Kidney (tissue), 14 donors: ENCODE measurements around the gene KIF25. TPM values are rescaled to one million over a fixed set of nuclear protein-coding genes. Genes with fewer than 3 reads are reported as not detected.

Source experiments
- DNase-seq, 5 donors: peaks; one replicate each; pipeline ENCODE4 v3.0.0-alpha.2; 2013 to 2020
- FAIRE-seq: peaks from 2 replicates; lab custom pipeline; 2012; peaks lifted over from hg19 to GRCh38; lab: Jason Lieb, UNC
- H3K27ac ChIP-seq, 2 donors: one replicate each; pipeline ENCODE4 v1.7.0; 2013; ENCODE audit warnings: low read depth in 2 of 2, low read length in 2 of 2, inconsistent platforms in 1 of 2
- H3K27me3 ChIP-seq: one replicate; pipeline ENCODE4 v1.7.1; 2013; ENCODE audit warnings: low read length, inconsistent platforms; ENCODE audit not compliant: control insufficient read depth, insufficient read depth
- H3K36me3 ChIP-seq, 3 donors: one replicate each; pipeline versions ENCODE4 v1.7.0 to v1.7.1; 2013; ENCODE audit warnings: low read length in 3 of 3, control low read depth in 1 of 3, inconsistent platforms in 1 of 3; ENCODE audit not compliant: insufficient read depth in 3 of 3, control insufficient read depth in 2 of 3
- H3K4me1 ChIP-seq, 3 donors: one replicate each; pipeline versions ENCODE4 v1.7.0 to v1.7.1; 2013; ENCODE audit warnings: low read length in 3 of 3, inconsistent platforms in 1 of 3, low read depth in 1 of 3; ENCODE audit not compliant: control insufficient read depth in 2 of 3, insufficient read depth in 2 of 3
- H3K4me3 ChIP-seq, 3 donors: one replicate each; pipeline versions ENCODE4 v1.7.0 to v1.8.1; 2013; ENCODE audit warnings: low read length in 3 of 3, control low read depth in 1 of 3, inconsistent platforms in 1 of 3
- H3K9ac ChIP-seq, 3 donors: one replicate each; pipeline versions ENCODE4 v1.7.0 to v1.7.1; 2013; ENCODE audit warnings: low read length in 3 of 3, control low read depth in 1 of 3, inconsistent platforms in 1 of 3
- H3K9me3 ChIP-seq, 3 donors: one replicate each; pipeline versions ENCODE4 v1.7.0 to v1.7.1; 2013; ENCODE audit warnings: low read length in 3 of 3, control low read depth in 1 of 3, inconsistent platforms in 1 of 3; ENCODE audit not compliant: control insufficient read depth in 2 of 3, insufficient read depth in 1 of 3
- CTCF ChIP-seq: IDR thresholded peaks from 3 replicates; pipeline ENCODE4 v1.5.1; 2012; ENCODE audit warnings: mild to moderate bottlenecking, moderate library complexity, borderline replicate concordance; ENCODE audit not compliant: insufficient read depth; ENCODE audit errors: extremely low read depth
- intact Hi-C: fragments of 100-400 bp; cut with DNase I; formaldehyde crosslinking; loops from one replicate; pipeline ENCODE4 v1.11.1; 2022
- polyA plus RNA-seq: library from polyadenylated mRNA; stranded (reverse); fragments of 350-450 nt; fragmentation: Illumina TruSeq; extraction: RNeasy Lipid Tissue Mini Kit (QIAGEN cat#74804); gene quantifications from one replicate; pipeline ENCODE4 v1.2.3, GENCODE V29; 2014; ENCODE audit warnings: low read depth, low replicate concordance; ENCODE audit not compliant: insufficient read depth
- total RNA-seq: library from RNA; stranded (reverse); fragmentation: NEBNext Ultra II Directional; extraction: Animal tissue kit (Norgen Biotek cat#: 25700); gene quantifications from one replicate; pipeline ENCODE4 v1.2.1, GENCODE V29; 2021
- donor health status: control.
- donor health status: control.
- donor health status: control.
- donor health status: control.
- donor health status: control.
- donor health status: DM: yes; HTN: yes; CAD: no.
- donor health status: Normal renal cell carcinoma (clear cell type).

The KIF25 gene
- total and polyA plus RNA-seq, 2 donors from 2014 or later, result not detected

- Histone ChIP-seq H3K36me3 (no peaks in the 10 kb centered on the region), H3K4me3 (no peak overlapping the region), H3K27me3 (no peaks in the 10 kb centered on the region), H3K9me3 (no peaks in the 10 kb centered on the region), H3K27ac (no peak overlapping the region), H3K9ac (no peak overlapping the region), H3K4me1 (peaks cover 0 to 32% (median 18%) of the 10 kb centered on the region in 3 donors)
- DNase-seq (peak in 1 of 5 donors; percentile 76), FAIRE-seq (no peak)
- intact Hi-C loops, result no loop called here
- TF ChIP-seq CTCF, result no peak
Measured at GRCh38 chr6:168086066-168086465, 88.6 kb downstream of the KIF25 start.

GRCh38 chr6:168086616-168087015 is 89.1 kb downstream of the KIF25 start:
- Histone ChIP-seq H3K27ac (peak overlapping the region in 1 of 2 donors; percentile 43), H3K27me3 (no peaks in the 10 kb centered on the region), H3K9me3 (no peaks in the 10 kb centered on the region), H3K9ac (peak overlapping the region in 1 of 3 donors; percentile 26), H3K4me3 (no peak overlapping the region), H3K4me1 (peaks cover 0 to 32% (median 18%) of the 10 kb centered on the region in 3 donors), H3K36me3 (no peaks in the 10 kb centered on the region)
- TF ChIP-seq CTCF, result no peak
- intact Hi-C loops, result no loop called here
- DNase-seq (peak in 1 of 5 donors; percentile 56), FAIRE-seq (no peak)

DNA sequence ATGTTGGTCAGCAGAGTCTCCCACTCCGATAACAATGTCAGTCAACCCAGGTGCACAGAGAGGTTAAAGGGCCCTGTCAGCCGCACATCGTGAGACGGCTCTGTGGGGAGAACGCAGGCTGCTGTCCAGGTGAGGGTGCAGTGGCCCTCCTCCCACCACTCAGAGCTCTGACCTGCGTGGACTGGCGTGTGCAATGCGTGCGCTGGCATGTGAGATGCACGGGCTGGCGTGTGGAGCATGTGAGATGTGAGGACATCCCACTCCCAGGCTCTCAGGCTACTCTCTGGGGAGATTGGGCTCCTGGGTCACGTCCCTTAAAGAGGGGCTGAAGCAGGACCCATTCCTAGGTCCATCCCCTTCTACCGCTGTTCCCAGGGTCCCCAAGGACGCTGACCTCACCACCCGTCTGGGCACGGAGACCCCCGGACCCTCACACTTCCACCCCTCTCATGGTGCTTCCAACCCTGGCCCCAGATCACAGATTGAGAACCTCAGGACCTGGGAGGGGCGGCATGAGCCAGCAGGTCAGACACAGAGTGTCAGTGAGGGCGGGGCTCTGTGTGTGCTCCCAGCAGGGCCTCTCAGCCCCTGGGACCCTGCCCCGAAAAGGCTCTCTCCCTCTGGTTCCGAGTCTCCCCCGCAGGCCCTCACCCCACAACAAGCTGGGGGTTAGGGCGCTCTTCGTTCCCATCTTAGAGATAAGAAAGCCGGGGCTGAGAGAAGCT is 90.1 kb downstream of the KIF25 start:
- DNase-seq (peak in 1 of 5 donors; percentile 52), FAIRE-seq (no peak)
- peak overlapping the region; percentile 66 to 93 for H3K27ac ChIP-seq
- no peaks in the 10 kb centered on the region for H3K27me3 ChIP-seq
- peak overlapping the region in 1 of 3 donors; percentile 34 for H3K9ac ChIP-seq
- H3K4me1 ChIP-seq, result peaks cover 0 to 32% (median 18%) of the 10 kb centered on the region in 3 donors
- H3K4me3 ChIP-seq, result no peak overlapping the region
- intact Hi-C loops, result no loop called here
- no peaks in the 10 kb centered on the region for H3K36me3 ChIP-seq
- no peaks in the 10 kb centered on the region for H3K9me3 ChIP-seq
- TF ChIP-seq CTCF, result no peak
